ENCODE results near the gene MFAP4.
A peak's percentile ranks its signal among the peaks of the same experiment; 100 is the strongest.

The MFAP4 gene

GRCh38 chr17:19348081-19348650 lies 38.8 kb downstream of the MFAP4 start:
- no peak for DNase-seq (ENCODE audit: low read depth in 2 of 2)

DNA sequence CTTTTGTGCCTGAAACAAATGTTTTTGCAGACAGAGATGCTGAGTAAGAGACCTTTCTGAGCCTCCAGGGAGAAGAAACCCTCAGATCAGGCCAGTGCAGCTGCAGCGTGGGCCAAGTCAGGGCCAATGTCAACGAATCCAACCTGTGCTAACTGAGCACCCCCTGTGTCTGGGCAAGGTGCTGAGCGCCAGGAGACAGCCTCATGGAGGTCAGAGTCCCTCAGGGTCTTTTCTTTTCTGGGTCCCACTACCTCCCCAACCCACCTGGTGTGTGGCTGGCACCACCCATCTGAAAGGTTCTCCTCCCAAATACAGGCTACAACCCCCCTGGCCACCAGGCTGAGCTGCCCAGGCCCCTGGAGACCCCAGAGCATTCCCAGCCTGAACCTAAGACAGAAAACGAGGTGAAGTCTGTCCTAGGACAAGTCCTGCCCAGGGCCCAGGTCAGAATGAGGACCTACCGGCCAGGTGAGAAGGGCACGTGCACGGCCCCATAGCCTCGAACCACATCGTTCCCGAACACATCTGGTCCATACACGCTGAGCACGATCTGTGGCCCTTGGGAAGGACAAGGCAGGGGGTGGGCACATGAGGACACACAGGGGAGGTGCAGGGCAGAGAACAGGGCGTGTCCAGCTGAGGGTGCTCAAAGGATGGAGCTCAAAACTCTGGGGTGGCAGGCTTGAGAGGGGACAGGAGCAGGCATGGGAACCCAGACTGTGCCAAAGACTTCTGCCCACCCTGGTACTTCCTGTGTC lies 39.5 kb downstream of the MFAP4 start:
- DNase-seq (ENCODE audit: low read depth in 2 of 2): no peak

DNA sequence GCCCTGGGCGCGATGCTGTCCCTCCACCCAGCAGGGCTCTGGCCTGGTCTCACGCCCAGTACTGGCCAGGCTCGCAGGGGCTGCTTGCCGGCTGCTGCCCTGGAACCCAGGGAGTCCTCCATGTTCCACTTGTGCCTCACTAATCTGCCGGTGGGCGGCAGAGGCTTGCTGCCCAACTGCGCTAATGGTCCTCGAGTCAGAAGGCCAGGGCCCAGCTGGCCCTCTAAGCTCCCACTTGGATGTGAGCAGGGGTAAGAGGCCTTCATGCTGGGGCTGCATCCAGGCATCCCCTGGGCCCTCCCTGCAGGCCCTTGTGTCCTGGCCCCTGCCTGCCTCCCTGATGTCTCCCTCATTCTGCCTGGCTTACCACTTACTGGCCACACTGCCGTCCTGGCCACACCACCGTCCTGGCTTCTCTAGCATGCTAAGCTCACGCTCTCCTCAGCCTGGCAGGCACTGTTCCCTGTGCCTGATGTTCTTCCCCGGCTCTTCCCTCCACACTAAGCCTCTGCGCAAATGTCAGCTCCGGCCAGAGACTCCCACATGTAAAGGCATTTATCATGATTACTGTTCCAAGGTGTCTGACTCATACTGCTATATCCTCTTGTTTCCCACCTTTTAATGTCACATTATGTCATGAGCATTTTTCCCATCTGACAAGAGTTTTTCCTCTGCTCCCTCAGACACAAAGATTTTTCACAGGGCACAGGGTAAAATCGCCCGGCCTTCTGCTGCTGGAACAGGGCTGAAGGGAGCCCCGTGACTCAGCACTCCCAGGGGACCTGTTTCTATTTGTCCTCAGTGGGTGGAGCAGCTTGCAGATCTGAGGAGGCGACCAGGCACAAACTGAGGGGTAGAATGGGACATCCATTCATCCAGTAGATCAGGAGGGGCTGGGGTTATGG lies 40.4 kb downstream of the MFAP4 start:
- DNase-seq (ENCODE audit: low read depth in 2 of 2): no peak

- DNase-seq (ENCODE audit: low read depth in 2 of 2): no peak
Measured at GRCh38 chr17:19345486-19346350, 41.3 kb downstream of the MFAP4 start.

GRCh38 chr17:19345067-19345460 lies 41.9 kb downstream of the MFAP4 start:
- no peak for DNase-seq (ENCODE audit: low read depth in 2 of 2)

DNA sequence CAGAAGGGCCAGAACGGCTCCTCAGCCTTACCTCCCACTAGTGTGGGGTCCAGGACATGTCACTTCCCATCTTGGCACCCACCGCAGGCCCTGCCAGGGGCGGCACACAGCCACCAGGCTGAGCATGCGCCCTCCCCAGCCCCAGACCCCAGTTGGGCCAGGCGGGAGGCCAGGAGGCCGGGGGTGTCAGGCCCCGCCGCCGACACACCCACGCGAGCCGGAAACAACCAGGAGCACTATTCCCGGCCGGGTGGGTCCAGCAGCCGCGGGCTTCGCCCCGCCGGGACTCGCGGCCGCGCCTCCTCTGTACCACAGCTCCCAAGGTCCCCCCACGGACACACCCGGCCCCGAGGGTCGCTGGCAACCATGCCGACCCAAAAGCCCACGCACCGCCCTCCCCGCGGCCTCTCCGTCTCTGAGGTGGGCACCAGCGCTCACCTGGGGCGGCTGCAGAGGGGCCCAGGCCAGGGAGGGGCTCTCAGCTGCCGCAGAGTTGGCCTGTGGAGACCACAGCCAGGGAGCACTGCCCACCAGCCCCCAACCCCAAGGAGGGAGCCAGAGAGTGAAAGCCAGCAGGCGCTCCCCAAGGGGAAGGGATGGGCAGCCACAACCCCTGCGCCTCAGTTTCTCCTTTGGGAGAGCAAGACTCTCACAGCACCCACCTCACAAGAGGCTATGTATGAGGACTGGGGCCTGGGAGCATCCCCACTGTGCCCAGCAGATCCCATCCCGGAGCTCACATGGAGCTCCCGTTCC lies 42.5 kb downstream of the MFAP4 start:
- no peak for DNase-seq (ENCODE audit: low read depth in 2 of 2)

GRCh38 chr17:19343671-19344151 lies 43.3 kb downstream of the MFAP4 start:
- no peak for DNase-seq (ENCODE audit: low read depth in 2 of 2)

- no peak for DNase-seq (ENCODE audit: low read depth in 2 of 2)
Measured at GRCh38 chr17:19343256-19343630, 43.7 kb downstream of the MFAP4 start.

DNA sequence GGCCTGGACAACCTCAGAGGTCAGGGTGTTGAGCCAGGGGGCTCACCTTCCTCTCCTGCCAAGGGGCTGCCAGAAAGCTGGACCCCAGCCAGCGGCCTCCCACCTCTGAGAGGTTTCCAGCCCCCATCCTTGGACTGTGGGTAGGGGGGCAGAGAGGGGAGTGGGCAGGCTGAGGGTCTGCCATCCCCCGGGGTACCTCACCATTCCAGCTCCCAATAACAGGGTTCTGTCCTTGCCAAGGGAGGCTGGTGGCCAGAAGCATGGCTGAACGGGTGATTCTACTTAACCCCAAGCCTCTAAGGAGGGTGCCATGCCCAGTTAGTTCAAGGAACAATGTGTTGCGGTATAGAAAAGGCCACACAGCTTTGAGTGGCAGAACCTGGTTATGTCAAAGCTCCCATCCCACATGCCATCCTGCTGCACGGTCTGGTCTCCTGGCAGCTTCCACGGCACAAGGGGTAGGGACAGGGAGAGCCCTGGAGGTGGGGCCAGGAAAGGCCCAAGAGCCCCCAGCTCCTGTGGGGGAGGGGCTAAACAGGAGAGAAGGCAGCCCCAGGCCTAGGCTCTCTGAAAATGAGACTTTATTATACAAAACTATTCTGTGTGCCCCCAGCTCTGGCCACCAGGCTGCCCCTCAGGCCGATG lies 44.3 kb downstream of the MFAP4 start:
- no peak for DNase-seq (ENCODE audit: low read depth in 2 of 2)

GRCh38 chr17:19341641-19342610 lies 45.1 kb downstream of the MFAP4 start:
- no peak for DNase-seq (ENCODE audit: low read depth in 2 of 2)

DNA sequence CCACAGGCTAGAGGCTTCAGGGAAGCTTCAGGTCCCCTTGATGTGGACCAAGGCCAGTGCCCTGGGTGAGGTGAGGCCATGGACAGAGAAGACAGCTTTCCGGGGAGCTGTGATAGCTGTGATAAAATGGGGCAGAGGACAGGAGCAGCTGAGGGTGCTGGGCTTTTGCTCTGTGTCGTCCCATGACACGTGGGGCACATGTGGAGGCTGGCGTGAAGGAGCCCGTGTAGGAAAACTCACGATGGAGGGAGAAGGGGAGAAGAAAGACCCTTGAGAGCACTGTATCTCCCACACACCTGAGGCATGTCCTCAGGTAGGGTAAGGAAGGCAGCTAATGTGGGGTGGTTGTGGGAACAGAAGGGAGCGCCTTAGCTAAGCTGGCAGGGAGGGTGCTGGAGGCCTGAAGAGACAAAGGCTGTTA lies 45.8 kb downstream of the MFAP4 start:
- no peak for DNase-seq (ENCODE audit: low read depth in 2 of 2)

DNA sequence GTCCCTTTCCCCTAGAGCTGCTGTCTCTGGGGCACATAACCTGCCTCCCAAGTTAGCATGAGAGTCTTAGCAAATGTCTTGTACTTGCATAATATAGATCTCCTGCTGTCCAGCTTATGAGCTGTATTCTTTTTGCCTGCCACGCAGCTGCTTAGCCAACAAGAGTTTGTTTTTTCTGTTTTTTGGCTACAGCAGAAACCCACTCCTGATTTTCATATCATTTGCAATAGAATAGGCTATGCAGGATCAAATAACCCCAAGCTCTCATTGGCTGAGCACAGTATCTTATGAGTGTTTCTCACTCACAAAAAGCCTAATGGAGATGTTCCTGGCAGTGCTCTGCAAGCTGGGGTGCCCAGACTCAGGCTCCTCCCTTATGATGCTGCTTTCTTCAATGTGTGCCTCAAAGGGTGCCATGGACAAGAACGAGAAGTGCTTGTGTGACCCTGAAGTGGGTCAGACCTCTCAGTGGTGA lies 47.6 kb downstream of the MFAP4 start:
- DNase-seq (ENCODE audit: low read depth in 2 of 2): no peak

DNA sequence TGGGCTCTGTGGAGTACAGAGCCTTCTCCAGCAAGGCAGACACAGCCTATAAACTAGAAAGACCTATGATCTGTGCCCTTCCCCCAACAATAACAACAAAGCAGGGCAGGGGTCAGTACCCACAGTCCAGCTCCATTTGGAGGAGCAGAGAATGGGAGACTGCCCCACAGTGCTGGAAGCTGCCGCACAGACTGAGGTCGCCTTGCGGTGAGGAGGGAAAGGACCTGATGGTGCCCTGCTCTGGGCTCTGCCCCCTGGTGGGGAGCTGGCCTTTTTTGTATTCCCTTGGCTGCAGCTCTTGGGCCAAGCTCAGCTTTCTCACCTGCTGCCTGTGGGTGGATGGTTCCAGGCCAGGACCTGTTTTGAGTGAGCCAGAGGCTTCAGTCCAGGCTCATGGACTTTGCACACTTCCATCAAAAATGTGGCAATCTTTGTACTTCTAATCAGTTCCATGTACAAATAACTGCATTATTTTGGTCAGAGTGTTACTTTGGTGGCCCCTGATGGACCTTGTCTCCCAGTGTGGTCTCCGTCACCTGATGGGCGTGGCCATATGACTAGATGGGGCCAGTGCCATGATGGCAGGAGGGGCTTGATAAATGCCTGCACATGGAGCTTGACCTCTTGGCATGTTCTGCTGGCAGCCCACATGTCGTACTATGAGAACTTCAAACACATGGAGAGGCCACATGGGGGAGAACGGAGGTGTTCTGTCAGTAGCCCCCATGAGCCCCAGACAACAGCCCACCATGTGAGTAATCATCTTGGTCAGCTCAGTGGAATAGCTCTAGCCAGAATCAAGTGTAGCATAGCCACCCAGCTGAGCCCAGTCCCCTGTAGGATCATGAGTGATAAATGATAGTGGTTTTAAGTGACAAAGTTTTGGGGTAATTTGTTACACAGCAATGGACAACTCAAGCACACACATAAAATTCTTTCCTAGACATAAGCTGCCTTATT lies 48.7 kb downstream of the MFAP4 start:
- DNase-seq (ENCODE audit: low read depth in 2 of 2): peak; percentile 39 to 53

DNA sequence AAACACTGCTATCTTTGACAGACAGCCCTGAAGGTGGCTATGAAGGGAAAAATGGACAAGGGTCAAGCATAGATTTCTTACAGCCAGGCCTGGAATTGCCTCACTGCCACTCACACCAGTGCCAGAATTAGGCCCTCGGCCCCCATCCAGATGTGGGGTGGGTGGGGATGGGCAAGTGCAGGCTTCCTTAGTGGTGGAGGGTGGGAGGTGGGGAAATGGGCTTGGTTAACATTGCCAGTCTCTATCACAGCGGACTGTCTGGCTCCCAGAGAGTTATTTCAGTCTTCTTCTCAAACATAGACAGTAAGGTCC lies 49.3 kb downstream of the MFAP4 start:
- DNase-seq (ENCODE audit: low read depth in 2 of 2): no peak

- DNase-seq (ENCODE audit: low read depth in 2 of 2): no peak
Measured at GRCh38 chr17:19336938-19337711, 49.9 kb downstream of the MFAP4 start.

DNA sequence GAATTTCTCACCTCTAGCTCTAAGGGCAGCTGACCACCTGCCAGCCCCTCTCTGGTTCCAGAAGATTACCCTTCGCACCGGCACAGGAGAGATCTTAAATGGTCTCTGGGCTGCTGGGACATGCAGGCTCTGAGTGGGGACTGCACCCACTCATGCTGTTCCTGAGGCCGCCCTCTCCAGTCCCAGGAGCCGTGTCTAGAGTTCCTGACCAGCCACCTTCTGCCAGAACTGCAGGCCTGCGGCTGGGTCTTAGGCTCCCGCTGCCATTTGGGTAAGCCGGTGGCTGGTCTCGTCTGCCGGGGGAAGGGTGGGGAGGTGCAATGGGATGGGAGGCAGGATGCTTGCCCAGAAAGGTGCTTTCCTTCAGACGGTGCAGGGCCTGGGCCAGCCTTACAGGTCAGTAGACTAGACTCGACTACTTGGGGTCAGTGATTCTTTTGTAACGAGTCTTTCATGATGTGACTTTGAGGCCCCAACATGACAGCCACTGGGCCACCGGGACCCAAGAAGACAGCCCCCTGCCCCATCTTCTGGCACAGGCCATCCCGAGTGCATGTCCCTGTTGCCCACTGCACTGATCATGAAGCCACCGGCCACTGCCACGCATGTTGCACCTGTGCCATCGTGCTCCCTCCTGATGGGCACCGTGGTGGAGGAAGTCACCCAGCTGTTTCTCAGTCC lies 50.9 kb downstream of the MFAP4 start:
- no peak for DNase-seq (ENCODE audit: low read depth in 2 of 2)

DNA sequence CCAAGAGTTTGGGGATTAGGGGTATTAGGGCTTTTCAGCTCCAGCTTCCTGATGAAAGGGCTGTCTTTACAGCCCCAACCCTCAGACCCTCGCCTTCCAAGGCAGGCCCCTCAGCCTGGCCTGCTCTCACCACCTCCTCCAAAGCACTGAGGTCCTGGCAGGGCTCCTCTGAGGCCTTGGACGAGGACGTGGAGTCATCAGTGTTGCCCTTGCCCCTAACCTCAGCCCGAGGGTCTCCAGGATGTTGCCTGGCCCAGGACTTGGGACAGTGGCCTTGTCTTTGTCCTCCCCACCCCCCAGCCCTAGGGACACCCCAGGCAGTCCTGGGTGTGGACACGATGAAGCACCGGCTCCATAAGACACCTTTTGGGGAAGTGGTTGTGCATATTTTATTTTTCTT lies 52.7 kb downstream of the MFAP4 start:
- no peak for DNase-seq (ENCODE audit: low read depth in 2 of 2)
